GM12891 (cell line): ENCODE measurements around the gene DNAH12.

Experiments used
- DNase-seq: peaks from one replicate; pipeline ENCODE4 v3.0.0; 2011; ENCODE audit warnings: low spot score; ENCODE audit not compliant: insufficient read length
- FAIRE-seq: peaks from 2 replicates; lab custom pipeline; 2011; peaks lifted over from hg19 to GRCh38; lab: Jason Lieb, UNC
- PAX5 ChIP-seq: IDR thresholded peaks from 2 replicates; pipeline ENCODE4 v1.6.1; 2011; ENCODE audit warnings: low read length, moderate library complexity, mild to moderate bottlenecking; ENCODE audit not compliant: insufficient read depth, severe bottlenecking
- POLR2A ChIP-seq: IDR thresholded peaks from 2 replicates; pipeline ENCODE4 v1.6.1; 2011; ENCODE audit warnings: low read depth, low read length, control low read depth
- POLR2AphosphoS5 ChIP-seq: IDR thresholded peaks from 2 replicates; pipeline ENCODE4 v1.6.1; 2011; ENCODE audit warnings: low read depth, low read length, control low read depth
- POU2F2 ChIP-seq: IDR thresholded peaks from 2 replicates; pipeline ENCODE4 v1.6.1; 2011; ENCODE audit warnings: low read depth, mild to moderate bottlenecking, control low read depth, low read length, moderate library complexity
- SPI1 ChIP-seq: IDR thresholded peaks from 2 replicates; pipeline ENCODE4 v1.6.1; 2011; ENCODE audit warnings: low read depth, low read length, control low read depth
- TAF1 ChIP-seq: IDR thresholded peaks from 2 replicates; pipeline ENCODE4 v1.6.1; 2011; ENCODE audit warnings: low read depth, low read length, control low read depth

DNAH12 gene

DNA sequence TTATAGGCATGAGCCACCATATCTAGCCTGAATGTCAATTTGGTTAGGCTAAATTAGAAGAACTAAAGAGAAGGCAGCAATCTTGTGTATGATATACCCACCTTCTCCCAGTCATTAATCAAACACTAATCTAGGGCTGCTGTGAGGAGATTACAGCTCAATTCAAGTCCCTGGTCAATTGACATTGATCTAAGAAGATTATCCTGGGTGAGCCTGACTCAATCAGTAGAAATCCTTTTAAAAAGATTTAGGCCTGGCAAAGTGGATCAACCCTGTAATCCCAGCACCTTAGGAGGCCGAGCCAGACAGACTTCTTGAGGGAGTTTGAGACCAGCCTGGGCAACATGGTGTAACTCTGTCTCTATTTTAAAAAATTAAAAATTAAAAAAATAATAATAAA is 2.5 kb upstream of the DNAH12 start:
- no peak for TF ChIP-seq POLR2A
- TF ChIP-seq PAX5: no peak
- TF ChIP-seq POU2F2: no peak
- no peak for TF ChIP-seq POLR2AphosphoS5
- no peak for TF ChIP-seq TAF1
- no peak for TF ChIP-seq SPI1
- no peak for DNase-seq
- FAIRE-seq: no peak

DNA sequence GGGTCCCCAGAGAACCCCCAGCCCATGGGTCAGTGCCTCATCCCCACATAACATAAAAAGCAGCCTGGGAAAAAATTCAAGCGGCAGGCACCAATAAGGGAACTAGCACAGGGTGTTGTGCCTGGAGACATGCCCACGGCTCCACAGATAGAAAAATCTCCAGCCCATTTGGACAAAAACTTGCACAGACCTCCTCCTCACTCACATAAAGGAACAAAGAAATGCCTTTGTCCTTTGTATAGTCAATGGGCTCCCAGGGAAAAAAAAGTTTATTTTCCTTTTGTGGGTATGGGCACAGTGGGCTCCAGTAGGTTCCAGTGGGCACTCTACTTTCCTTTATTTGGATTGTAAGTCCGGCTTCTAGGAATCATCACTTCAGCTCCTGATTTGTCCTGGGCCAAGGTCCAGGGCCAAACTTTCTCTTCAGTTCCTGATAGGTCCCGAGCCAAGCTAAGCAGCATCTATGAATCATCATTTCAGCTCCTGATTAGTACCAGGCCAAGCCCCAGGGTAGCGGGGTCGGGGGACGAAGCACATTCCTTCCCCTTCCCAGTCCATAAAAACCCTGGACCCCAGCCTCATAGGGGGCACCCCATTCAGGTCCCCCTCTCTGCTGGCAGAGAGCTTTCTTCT is 1.6 kb upstream of the DNAH12 start:
- DNase-seq (no peak), FAIRE-seq (no peak)
- no peak for TF ChIP-seq SPI1
- TF ChIP-seq POU2F2: no peak
- no peak for TF ChIP-seq PAX5
- no peak for TF ChIP-seq POLR2A
- TF ChIP-seq TAF1: no peak
- no peak for TF ChIP-seq POLR2AphosphoS5

DNA sequence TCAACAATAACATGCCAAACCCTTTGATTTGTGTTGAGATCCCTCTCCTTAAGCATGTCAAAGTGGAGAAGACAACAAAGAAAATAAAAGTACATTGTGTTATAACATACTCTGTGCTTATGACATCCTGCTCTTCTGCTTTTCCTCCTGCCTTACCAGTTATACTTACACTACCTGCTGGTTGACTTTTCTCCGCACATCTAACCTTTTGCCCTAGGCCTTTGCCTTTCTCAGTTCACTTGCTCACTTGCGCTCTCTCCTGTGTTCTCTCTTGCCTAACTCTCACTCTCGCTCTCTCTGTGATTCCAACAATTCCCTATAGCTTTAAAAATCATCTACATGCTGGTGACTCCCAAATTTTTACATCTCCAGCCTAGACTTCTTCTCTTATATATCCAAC is 5.7 kb downstream of the DNAH12 start:
- no peak for DNase-seq
- TF ChIP-seq POU2F2: no peak
- TF ChIP-seq PAX5: no peak
- TF ChIP-seq POLR2AphosphoS5: no peak
- TF ChIP-seq TAF1: no peak
- no peak for TF ChIP-seq SPI1
- no peak for TF ChIP-seq POLR2A
- no peak for FAIRE-seq

DNA sequence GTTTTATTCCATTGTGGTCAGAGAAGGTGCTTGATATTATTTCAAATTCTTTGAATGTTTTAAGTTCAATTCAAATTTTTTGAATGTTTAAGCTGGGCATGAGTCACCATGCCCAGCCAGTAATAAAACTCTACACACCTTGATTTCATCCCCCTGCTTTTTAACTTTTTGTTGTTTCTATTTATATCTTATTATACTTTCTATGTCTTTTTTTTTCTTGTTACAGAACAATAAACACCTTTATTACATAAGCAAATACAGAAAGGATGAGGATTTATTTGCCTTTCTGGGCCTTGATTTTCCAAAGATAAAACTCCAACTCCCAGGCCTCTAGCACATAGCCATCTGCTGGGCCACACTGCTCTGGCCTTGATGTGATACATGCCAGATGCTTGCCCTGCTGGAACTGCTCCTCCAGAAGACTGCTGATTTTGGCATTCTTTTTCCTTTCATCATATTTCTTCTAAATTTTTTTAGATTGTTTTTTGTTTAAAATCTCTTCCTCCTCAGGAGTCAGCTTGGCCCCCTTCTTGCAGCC is 14.0 kb downstream of the DNAH12 start:
- TF ChIP-seq PAX5 (no peak), POLR2A (no peak), POLR2AphosphoS5 (no peak), POU2F2 (no peak), SPI1 (no peak), TAF1 (no peak)
- DNase-seq: no peak
- no peak for FAIRE-seq

DNA sequence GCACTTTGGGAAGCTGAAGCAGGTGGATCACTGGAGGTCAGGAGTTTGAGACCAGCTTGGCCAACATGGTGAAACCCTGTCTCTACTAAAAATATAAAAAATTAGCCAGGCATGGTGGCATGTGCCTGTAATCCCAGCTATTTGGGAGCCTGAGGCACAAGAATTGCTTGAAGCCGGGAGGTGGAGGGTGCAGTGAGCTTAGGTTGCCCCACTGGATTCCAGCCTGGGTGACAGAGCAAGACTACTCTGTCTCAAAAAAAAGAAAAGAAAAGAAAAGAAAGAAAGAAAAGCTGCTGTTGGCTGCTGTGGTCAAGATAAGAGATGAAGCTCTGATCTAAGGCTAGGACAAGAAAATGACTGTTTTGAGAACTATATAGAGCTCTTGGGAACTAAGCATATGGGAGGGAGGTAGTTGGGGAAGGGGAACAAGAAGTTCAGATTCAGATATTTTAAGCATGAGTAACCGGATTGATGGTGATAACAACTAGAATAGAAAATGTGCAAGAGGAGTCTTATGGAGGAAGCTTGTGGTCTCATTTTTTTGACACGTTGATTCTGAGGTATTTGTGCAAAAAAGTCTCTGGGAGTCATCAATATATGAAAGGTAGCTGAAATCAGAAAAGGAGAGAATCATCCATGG is 25.7 kb downstream of the DNAH12 start:
- DNase-seq: no peak
- no peak for FAIRE-seq
- TF ChIP-seq POLR2AphosphoS5 (no peak), PAX5 (no peak), TAF1 (no peak), SPI1 (no peak), POLR2A (no peak), POU2F2 (no peak)

DNA sequence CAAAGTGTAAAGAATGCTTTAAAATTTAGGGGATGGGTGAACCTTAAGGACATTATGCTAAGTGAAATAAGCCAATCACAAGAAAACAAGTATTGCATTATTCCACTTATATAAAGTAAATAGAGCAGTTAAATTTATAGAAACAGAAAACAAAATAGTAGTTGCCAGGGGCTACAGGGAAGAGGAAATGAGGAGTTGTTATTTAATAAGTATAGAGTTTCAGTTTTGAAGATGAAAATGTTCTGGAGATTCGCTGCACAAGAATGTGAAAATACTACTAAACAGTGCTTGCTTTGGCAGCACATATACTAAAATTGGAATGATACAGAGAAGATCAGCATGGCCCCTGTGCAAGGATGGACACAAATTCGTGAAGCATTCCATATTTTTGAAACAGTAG is 32.0 kb downstream of the DNAH12 start:
- no peak for TF ChIP-seq PAX5
- no peak for TF ChIP-seq POU2F2
- no peak for TF ChIP-seq POLR2A
- no peak for TF ChIP-seq SPI1
- no peak for TF ChIP-seq POLR2AphosphoS5
- TF ChIP-seq TAF1: no peak
- FAIRE-seq (no peak), DNase-seq (no peak)

DNA sequence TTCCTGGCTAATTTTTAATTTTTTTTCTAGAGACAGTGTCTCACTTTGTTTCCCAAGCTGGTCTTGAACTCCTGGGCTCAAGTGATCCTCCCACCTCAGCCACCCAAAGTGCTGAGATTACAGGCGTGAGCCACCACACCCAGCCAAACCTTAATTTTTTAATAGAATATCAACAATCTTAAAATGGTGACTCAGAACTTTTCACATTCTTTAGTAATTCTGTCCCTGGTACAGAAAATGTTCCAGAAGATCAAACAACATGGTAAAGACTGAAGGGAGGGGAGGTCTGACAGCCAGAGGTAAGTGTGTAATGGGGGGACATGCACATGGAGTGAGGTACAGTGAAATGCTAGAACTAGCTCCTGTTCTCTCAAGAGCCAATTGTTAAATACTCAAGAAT is 38.2 kb downstream of the DNAH12 start:
- FAIRE-seq (no peak), DNase-seq (no peak)
- TF ChIP-seq TAF1 (no peak), POLR2A (no peak), POU2F2 (no peak), SPI1 (no peak), POLR2AphosphoS5 (no peak), PAX5 (no peak)

DNA sequence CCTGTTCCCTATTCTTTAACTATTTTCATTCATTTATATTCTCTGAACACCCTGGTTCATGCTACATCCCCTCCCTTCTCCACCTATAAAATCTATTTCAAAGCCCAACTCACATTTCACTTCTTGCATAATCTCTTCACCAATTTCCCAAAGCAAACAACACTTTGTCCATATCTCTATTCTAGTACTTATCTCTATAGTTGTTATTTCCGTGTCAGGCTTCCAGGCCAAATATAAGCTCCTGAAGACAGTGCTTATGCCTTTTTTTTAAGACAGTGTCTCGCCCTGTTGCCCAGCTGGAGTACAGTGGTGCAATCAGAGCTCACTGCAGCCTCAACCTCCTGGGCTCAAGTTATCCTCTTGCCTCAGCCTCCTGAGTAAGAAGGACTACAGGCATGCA is 43.6 kb downstream of the DNAH12 start:
- no peak for FAIRE-seq
- TF ChIP-seq PAX5: no peak
- no peak for TF ChIP-seq POLR2A
- no peak for TF ChIP-seq POU2F2
- no peak for TF ChIP-seq SPI1
- no peak for TF ChIP-seq POLR2AphosphoS5
- TF ChIP-seq TAF1: no peak
- DNase-seq: no peak

DNA sequence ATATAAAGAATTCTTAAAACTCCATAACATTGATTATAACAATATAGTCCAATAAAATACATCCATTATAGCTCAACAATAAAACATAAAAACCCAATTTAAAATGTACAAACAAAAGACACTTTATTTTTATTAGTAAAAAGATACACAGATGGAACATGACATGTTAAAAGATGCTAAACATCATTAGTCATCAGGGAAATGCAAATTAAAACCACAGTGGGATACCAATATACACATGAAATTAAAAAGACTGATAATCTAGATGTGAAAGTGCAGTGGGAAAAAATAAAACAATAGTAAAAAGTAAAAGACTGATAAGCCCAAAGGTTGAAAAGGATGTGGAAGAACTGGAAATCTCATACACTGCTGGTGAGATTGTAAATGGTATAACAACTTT is 46.2 kb downstream of the DNAH12 start:
- DNase-seq (no peak), FAIRE-seq (no peak)
- TF ChIP-seq POU2F2 (no peak), SPI1 (no peak), TAF1 (no peak), POLR2AphosphoS5 (no peak), POLR2A (no peak), PAX5 (no peak)
